Mesenchymal stem cell (in vitro differentiated cells and primary cell): ENCODE data around the gene CCDC14.

ENCODE experiments used
- DNase-seq: peaks from one replicate; pipeline ENCODE4 v3.0.0-alpha.2; 2013
- H2AFZ ChIP-seq: one replicate; pipeline ENCODE4 v1.6.1; 2013; ENCODE audit warnings: low read depth, mild to moderate bottlenecking, control low read depth, inconsistent platforms, low read length, moderate library complexity
- H2AK5ac ChIP-seq: 2 replicates; pipeline ENCODE4 v1.6.1; 2013; ENCODE audit warnings: low read length, moderate library complexity, mild to moderate bottlenecking, inconsistent platforms; ENCODE audit not compliant: severe bottlenecking
- H2BK120ac ChIP-seq: one replicate; pipeline ENCODE4 v1.6.1; 2013; ENCODE audit warnings: low read depth, mild to moderate bottlenecking, inconsistent platforms, low read length, moderate library complexity
- H2BK12ac ChIP-seq, 2 experiments: one replicate each; pipeline ENCODE4 v1.6.1; 2013; ENCODE audit warnings: inconsistent platforms in 2 of 2, low read length in 2 of 2, mild to moderate bottlenecking in 2 of 2, moderate library complexity in 2 of 2, control low read depth in 1 of 2
- H2BK15ac ChIP-seq: one replicate; pipeline ENCODE4 v1.6.1; 2013; ENCODE audit warnings: mild to moderate bottlenecking, low read depth, inconsistent platforms; ENCODE audit not compliant: poor library complexity, severe bottlenecking
- H2BK5ac ChIP-seq: 2 replicates; pipeline ENCODE4 v1.6.1; 2013; ENCODE audit warnings: low read depth, mild to moderate bottlenecking, low read length, control low read depth, inconsistent platforms; ENCODE audit not compliant: poor library complexity, severe bottlenecking
- H3K14ac ChIP-seq, 2 experiments: one replicate each; pipeline ENCODE4 v1.6.1; 2013; ENCODE audit warnings: inconsistent platforms in 2 of 2, low read length in 2 of 2, control low read depth in 1 of 2, mild to moderate bottlenecking in 1 of 2, moderate library complexity in 1 of 2
- H3K18ac ChIP-seq, 2 experiments: one replicate each; pipeline ENCODE4 v1.6.1; 2013; ENCODE audit warnings: inconsistent platforms in 2 of 2, low read length in 2 of 2, control low read depth in 1 of 2, low read depth in 1 of 2, mild to moderate bottlenecking in 1 of 2
- H3K23ac ChIP-seq, 2 experiments: one replicate each; pipeline ENCODE4 v1.6.1; 2013; ENCODE audit warnings: inconsistent platforms in 2 of 2, low read length in 2 of 2, mild to moderate bottlenecking in 2 of 2, moderate library complexity in 2 of 2, control low read depth in 1 of 2
- H3K27ac ChIP-seq: 2 replicates; pipeline ENCODE4 v1.5.1; 2013; ENCODE audit warnings: mild to moderate bottlenecking, moderate library complexity, low read length, control low read depth, inconsistent platforms; ENCODE audit not compliant: poor library complexity, severe bottlenecking
- H3K27me3 ChIP-seq, 2 experiments: 2 replicates each; pipeline versions ENCODE4 v1.6.1 to v1.7.0; 2013; ENCODE audit warnings: low read length in 2 of 2, mild to moderate bottlenecking in 2 of 2, moderate library complexity in 2 of 2, control low read depth in 1 of 2, inconsistent platforms in 1 of 2; ENCODE audit not compliant: control insufficient read depth in 1 of 2, insufficient read depth in 1 of 2
- H3K36me3 ChIP-seq, 2 experiments: 2 replicates each; pipeline versions ENCODE4 v1.6.1 to v1.7.0; 2013; ENCODE audit warnings: low read length in 2 of 2, control low read depth in 1 of 2, inconsistent platforms in 1 of 2, low read depth in 1 of 2, mild to moderate bottlenecking in 1 of 2; ENCODE audit not compliant: insufficient read depth in 2 of 2, control insufficient read depth in 1 of 2
- H3K4ac ChIP-seq, 2 experiments: one replicate each; pipeline ENCODE4 v1.6.1; 2013; ENCODE audit warnings: inconsistent platforms in 2 of 2, low read length in 2 of 2, mild to moderate bottlenecking in 2 of 2, moderate library complexity in 2 of 2, control low read depth in 1 of 2, low read depth in 1 of 2
- H3K4me1 ChIP-seq: 2 replicates; pipeline ENCODE4 v1.6.1; 2013; ENCODE audit warnings: low read depth, low read length, control low read depth; ENCODE audit not compliant: control insufficient read depth, insufficient read depth
- H3K4me2 ChIP-seq: 2 replicates; pipeline ENCODE4 v1.6.1; 2013; ENCODE audit warnings: low read length, mild to moderate bottlenecking, inconsistent platforms; ENCODE audit not compliant: poor library complexity, severe bottlenecking
- H3K4me3 ChIP-seq, 2 experiments: 2 replicates each; pipeline versions ENCODE4 v1.5.1 to v1.7.0; 2013; ENCODE audit warnings: low read length in 2 of 2, mild to moderate bottlenecking in 2 of 2, control low read depth in 1 of 2, low read depth in 1 of 2; ENCODE audit not compliant: insufficient read depth in 1 of 2
- H3K79me1 ChIP-seq: replicated peaks from 2 replicates; pipeline ENCODE4 v1.6.1; 2013; ENCODE audit warnings: mild to moderate bottlenecking, control low read depth, low read length, inconsistent platforms; ENCODE audit not compliant: poor library complexity, severe bottlenecking
- H3K9ac ChIP-seq: 2 replicates; pipeline ENCODE4 v1.7.0; 2013; ENCODE audit warnings: mild to moderate bottlenecking, low read length, moderate library complexity
- H3K9me3 ChIP-seq: 2 replicates; pipeline ENCODE4 v1.7.0; 2013; ENCODE audit warnings: mild to moderate bottlenecking, low read length; ENCODE audit not compliant: control insufficient read depth
- H4K8ac ChIP-seq: one replicate; pipeline ENCODE4 v1.6.1; 2013; ENCODE audit warnings: inconsistent platforms, mild to moderate bottlenecking, low read length, moderate library complexity
- H4K91ac ChIP-seq: one replicate; pipeline ENCODE4 v1.6.1; 2013; ENCODE audit warnings: mild to moderate bottlenecking, low read length, inconsistent platforms
- WGBS: methylation state at CpG from one replicate; pipeline ENCODE4 v1.1.7; 2013; ENCODE audit warnings: mixed read lengths; 5-methylcytosine and 5-hydroxymethylcytosine counted together

CCDC14 gene

GRCh38 chr3:123951522-123952447 lies 9.2 kb downstream of the CCDC14 start:
- Histone ChIP-seq H3K14ac (no peak overlapping the region), H3K9ac (no peak overlapping the region), H3K23ac (no peak overlapping the region), H3K4me2 (no peak overlapping the region), H3K36me3 (peaks cover 3 to 56% of the 10 kb centered on the region in 2 experiments), H3K79me1 (peaks cover 16% of the 10 kb centered on the region), H3K9me3 (no peaks in the 10 kb centered on the region), H3K18ac (no peak overlapping the region), H4K8ac (no peak overlapping the region), H2AK5ac (no peak overlapping the region), H3K4me1 (no peaks in the 10 kb centered on the region), H3K27me3 (no peaks in the 10 kb centered on the region), H2BK12ac (no peak overlapping the region), H3K27ac (no peak overlapping the region), H3K4ac (no peak overlapping the region), H2AFZ (no peak overlapping the region), H4K91ac (no peak overlapping the region), H2BK15ac (no peak overlapping the region), H2BK120ac (no peak overlapping the region), H2BK5ac (no peak overlapping the region), H3K4me3 (no peak overlapping the region)
- WGBS = over 99% methylated on average over 5 of the region's 6 CpGs
- no peak for DNase-seq

- Histone ChIP-seq H3K9ac (no peak overlapping the region), H2BK5ac (no peak overlapping the region), H2AFZ (no peak overlapping the region), H3K9me3 (no peaks in the 10 kb centered on the region), H2AK5ac (no peak overlapping the region), H3K36me3 (peaks cover 3 to 56% of the 10 kb centered on the region in 2 experiments), H3K4me1 (no peaks in the 10 kb centered on the region), H3K27ac (no peak overlapping the region), H3K79me1 (peaks cover 12% of the 10 kb centered on the region), H2BK12ac (no peak overlapping the region), H3K14ac (no peak overlapping the region), H3K4ac (no peak overlapping the region), H3K23ac (no peak overlapping the region), H3K27me3 (no peaks in the 10 kb centered on the region), H4K91ac (no peak overlapping the region), H3K4me3 (no peak overlapping the region), H4K8ac (no peak overlapping the region), H3K4me2 (no peak overlapping the region), H3K18ac (no peak overlapping the region), H2BK120ac (no peak overlapping the region), H2BK15ac (no peak overlapping the region)
- DNase-seq = peak; percentile 39
- 93% methylated on average over 1 of the region's 2 CpGs for WGBS
Observed at GRCh38 chr3:123949641-123950040, 11.4 kb downstream of the CCDC14 start.

GRCh38 chr3:123948449-123948848 lies 12.6 kb downstream of the CCDC14 start:
- Histone ChIP-seq H3K27ac (no peak overlapping the region), H3K9ac (no peak overlapping the region), H2BK120ac (no peak overlapping the region), H2BK15ac (no peak overlapping the region), H3K23ac (no peak overlapping the region), H3K27me3 (no peaks in the 10 kb centered on the region), H3K18ac (no peak overlapping the region), H3K36me3 (peaks cover 13 to 57% of the 10 kb centered on the region in 2 experiments), H3K4me1 (no peaks in the 10 kb centered on the region), H3K4me3 (no peak overlapping the region), H2BK5ac (no peak overlapping the region), H3K4me2 (no peak overlapping the region), H3K4ac (no peak overlapping the region), H3K79me1 (peaks cover 17% of the 10 kb centered on the region), H4K8ac (no peak overlapping the region), H3K9me3 (no peaks in the 10 kb centered on the region), H4K91ac (no peak overlapping the region), H2BK12ac (no peak overlapping the region), H2AFZ (no peak overlapping the region), H3K14ac (no peak overlapping the region), H2AK5ac (no peak overlapping the region)
- 100% methylated on average over 3 of the region's 9 CpGs for WGBS
- no peak for DNase-seq

GRCh38 chr3:123947482-123947881 lies 13.5 kb downstream of the CCDC14 start:
- Histone ChIP-seq H3K23ac (no peak overlapping the region), H4K8ac (no peak overlapping the region), H3K4me1 (no peaks in the 10 kb centered on the region), H2BK15ac (no peak overlapping the region), H3K4ac (no peak overlapping the region), H2BK120ac (no peak overlapping the region), H3K27ac (no peak overlapping the region), H3K9me3 (no peaks in the 10 kb centered on the region), H2AK5ac (no peak overlapping the region), H3K27me3 (no peaks in the 10 kb centered on the region), H3K4me2 (no peak overlapping the region), H3K9ac (no peak overlapping the region), H2BK12ac (no peak overlapping the region), H3K18ac (no peak overlapping the region), H4K91ac (no peak overlapping the region), H3K79me1 (peaks cover 17% of the 10 kb centered on the region), H2AFZ (no peak overlapping the region), H3K36me3 (peaks cover 9 to 50% of the 10 kb centered on the region in 2 experiments), H2BK5ac (no peak overlapping the region), H3K14ac (no peak overlapping the region), H3K4me3 (no peak overlapping the region)
- no peak for DNase-seq
